Spleen (tissue), 11 donors: ENCODE data around the gene PPP2R1B. TPM values are rescaled to one million over a fixed set of nuclear protein-coding genes. Genes with fewer than 3 reads are reported as not detected.

Experiments used
- DNase-seq: peaks from one replicate; pipeline ENCODE4 v3.0.0-alpha.2; 2020
- H3K27ac ChIP-seq, 8 donors: fragments of 200-600 bp; sonication (generic) in 7 of 8; 1 replicate in 4 of 8; 2 replicates in 4 of 8; pipeline versions ENCODE4 v1.5.0 to v1.8.0; 2016 to 2021; ENCODE audit warnings: inconsistent platforms in 4 of 8, mild to moderate bottlenecking in 4 of 8, moderate library complexity in 1 of 8
- H3K27me3 ChIP-seq, 7 donors: fragments of 200-600 bp; sonication (generic) in 6 of 7; replicated peaks in 1 of 7; 1 replicate in 4 of 7; 2 replicates in 3 of 7; pipeline versions ENCODE4 v1.5.0 to v1.8.0; 2016 to 2021; ENCODE audit warnings: inconsistent platforms in 3 of 7, mild to moderate bottlenecking in 1 of 7
- H3K36me3 ChIP-seq, 6 donors: fragments of 200-600 bp; sonication (generic) in 5 of 6; 1 replicate in 4 of 6; 2 replicates in 2 of 6; pipeline versions ENCODE4 v1.5.0 to v1.8.0; 2016 to 2021; ENCODE audit warnings: inconsistent platforms in 2 of 6
- H3K4me1 ChIP-seq, 6 donors: fragments of 200-600 bp; sonication (generic) in 5 of 6; 1 replicate in 3 of 6; 2 replicates in 3 of 6; pipeline versions ENCODE4 v1.5.0 to v1.8.0; 2016 to 2021; ENCODE audit warnings: inconsistent platforms in 3 of 6
- H3K4me3 ChIP-seq, 8 donors: fragments of 200-600 bp; sonication (generic) in 7 of 8; 1 replicate in 4 of 8; 2 replicates in 4 of 8; pipeline versions ENCODE4 v1.5.0 to v1.8.0; 2016 to 2021; ENCODE audit warnings: inconsistent platforms in 4 of 8, mild to moderate bottlenecking in 4 of 8, moderate library complexity in 2 of 8
- H3K9me3 ChIP-seq, 8 donors: fragments of 200-600 bp; sonication (generic) in 7 of 8; 1 replicate in 4 of 8; 2 replicates in 4 of 8; pipeline versions ENCODE4 v1.5.0 to v1.8.0; 2016 to 2021; ENCODE audit warnings: inconsistent platforms in 4 of 8
- POLR2A ChIP-seq, 3 donors: fragments of 450-650 bp; IDR thresholded peaks; one replicate each; pipeline ENCODE4 v1.5.1; 2017; ENCODE audit warnings: antibody characterized with exemption in 3 of 3, mild to moderate bottlenecking in 1 of 3
- POLR2AphosphoS5 ChIP-seq, 3 donors: sonication (generic); formaldehyde crosslinking; IDR thresholded peaks; one replicate each; pipeline ENCODE4 v1.5.1; 2017; ENCODE audit warnings: antibody characterized with exemption in 3 of 3
- WGBS, 5 donors: extraction: QIAGEN DNeasy Blood & Tissue Kit in 3 of 5; methylation state at CpG; one replicate each; pipeline versions ENCODE4 v1.1.5 to v1.1.7; 2013 to 2018; 5-methylcytosine and 5-hydroxymethylcytosine counted together
- intact Hi-C: fragments of 100-400 bp; cut with DNase I; formaldehyde crosslinking; loops from one replicate; pipeline ENCODE4 v1.15.0; 2023; ENCODE audit warnings: low total_unique reads
- polyA plus RNA-seq, 3 donors: library from polyadenylated mRNA; stranded (reverse); fragments of 200-250 nt; gene quantifications; one replicate each; pipeline ENCODE4 v1.2.1, GENCODE V29; 2013
- total RNA-seq, 7 donors: library from RNA; depleted of rRNA in 3 of 7; stranded (reverse); fragments of >200 nt in 3 of 7; fragmentation: NEBNext Ultra II Directional in 4 of 7; extraction: Animal tissue kit (Norgen Biotek cat#: 25700) in 4 of 7; gene quantifications; one replicate each; pipeline versions ENCODE4 v1.1.0 to v1.2.1, GENCODE V29; 2016 to 2021
- TF ChIP-seq, protein P1 (sequence below), 11 experiments: fragments of 200-600 bp in 7 of 11; fragments of 450-650 bp in 4 of 11; sonication (generic) in 4 of 11; IDR thresholded peaks in 8 of 11; conservative IDR thresholded peaks in 3 of 11; 1 replicate in 7 of 11; 2 replicates in 4 of 11; pipeline versions ENCODE4 v1.4.0 to v1.8.0; 2016 to 2021; ENCODE audit warnings: antibody characterized with exemption in 11 of 11, inconsistent platforms in 4 of 11, mild to moderate bottlenecking in 1 of 11
- donor health status: healthy with polysubstance abuse.
- donor health status: DM: no; HTN: no; CAD: no; lungs with moderate emphysema.
- donor health status: DM: no; HTN: no; CAD: no.
- donor health status: Bipolar disorder and iron deficiency.
- donor health status: healthy.
- donor health status: DM: no; HTN: no; CAD: no.
- donor health status: DM: yes; HTN: yes; CAD: no.

The PPP2R1B gene
- total and polyA plus RNA-seq, 10 donors: 4.0 to 30.3 (median 22.9) TPM

- no peaks in the 10 kb centered on the region for H3K9me3 ChIP-seq
- peaks cover 0 to 59% (median 21%) of the 10 kb centered on the region in 6 donors for H3K4me1 ChIP-seq
- peak; percentile 50 for DNase-seq
- H3K27me3 ChIP-seq: no peaks in the 10 kb centered on the region
- H3K27ac ChIP-seq: peak overlapping the region in 7 of 8 donors; percentile 62 to 85 (median 77)
- H3K36me3 ChIP-seq: peaks cover 0 to 29% (median 0%) of the 10 kb centered on the region in 6 donors
- H3K4me3 ChIP-seq: no peak overlapping the region
- WGBS, 5 donors: 69 to 87% (median 73%) methylated on average over 7 of the region's 7 CpGs
- intact Hi-C loops: no loop called here
- no peak for TF ChIP-seq POLR2A (IDR thresholded peaks at IDR 0.05)
- TF ChIP-seq, protein P1, sequence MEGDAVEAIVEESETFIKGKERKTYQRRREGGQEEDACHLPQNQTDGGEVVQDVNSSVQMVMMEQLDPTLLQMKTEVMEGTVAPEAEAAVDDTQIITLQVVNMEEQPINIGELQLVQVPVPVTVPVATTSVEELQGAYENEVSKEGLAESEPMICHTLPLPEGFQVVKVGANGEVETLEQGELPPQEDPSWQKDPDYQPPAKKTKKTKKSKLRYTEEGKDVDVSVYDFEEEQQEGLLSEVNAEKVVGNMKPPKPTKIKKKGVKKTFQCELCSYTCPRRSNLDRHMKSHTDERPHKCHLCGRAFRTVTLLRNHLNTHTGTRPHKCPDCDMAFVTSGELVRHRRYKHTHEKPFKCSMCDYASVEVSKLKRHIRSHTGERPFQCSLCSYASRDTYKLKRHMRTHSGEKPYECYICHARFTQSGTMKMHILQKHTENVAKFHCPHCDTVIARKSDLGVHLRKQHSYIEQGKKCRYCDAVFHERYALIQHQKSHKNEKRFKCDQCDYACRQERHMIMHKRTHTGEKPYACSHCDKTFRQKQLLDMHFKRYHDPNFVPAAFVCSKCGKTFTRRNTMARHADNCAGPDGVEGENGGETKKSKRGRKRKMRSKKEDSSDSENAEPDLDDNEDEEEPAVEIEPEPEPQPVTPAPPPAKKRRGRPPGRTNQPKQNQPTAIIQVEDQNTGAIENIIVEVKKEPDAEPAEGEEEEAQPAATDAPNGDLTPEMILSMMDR (IDR thresholded peaks at IDR 0.05 in 8 of 11, conservative IDR thresholded peaks at IDR 0.05 in 3 of 11): no peak
- peak in 2 of 3 donors; percentile 2 to 33 for TF ChIP-seq POLR2AphosphoS5 (IDR thresholded peaks at IDR 0.05)
These were observed 33.2 kb downstream of the PPP2R1B start for GRCh38 chr11:111733016-111733415.

GRCh38 chr11:111731821-111732220, 34.4 kb downstream of the PPP2R1B start:
- Histone ChIP-seq H3K4me1 (peaks cover 0 to 47% (median 15%) of the 10 kb centered on the region in 6 donors), H3K27ac (peak overlapping the region in 4 of 8 donors; percentile 77 to 85 (median 81)), H3K27me3 (no peaks in the 10 kb centered on the region), H3K4me3 (no peak overlapping the region), H3K9me3 (no peaks in the 10 kb centered on the region), H3K36me3 (peaks cover 0 to 30% (median 4%) of the 10 kb centered on the region in 6 donors)
- TF ChIP-seq POLR2AphosphoS5 (IDR thresholded peaks at IDR 0.05) (peak in 1 of 3 donors; percentile 8), POLR2A (IDR thresholded peaks at IDR 0.05) (no peak)
- TF ChIP-seq, protein P1 (IDR thresholded peaks at IDR 0.05 in 8 of 11, conservative IDR thresholded peaks at IDR 0.05 in 3 of 11): no peak
- peak; percentile 50 for DNase-seq
- intact Hi-C loops: no loop called here
- WGBS, 5 donors: 89 to 96% (median 95%) methylated on average over 5 of the region's 5 CpGs

GRCh38 chr11:111730871-111731591, 35.2 kb downstream of the PPP2R1B start:
- TF ChIP-seq, protein P1 (IDR thresholded peaks at IDR 0.05 in 8 of 11, conservative IDR thresholded peaks at IDR 0.05 in 3 of 11): no peak
- peak in 2 of 3 donors; percentile 52 to 61 for TF ChIP-seq POLR2AphosphoS5 (IDR thresholded peaks at IDR 0.05)
- 91 to 94% (median 91%) methylated on average over 21 to 22 of the region's 22 CpGs for WGBS, 5 donors
- Histone ChIP-seq H3K4me1 (peaks cover 0 to 44% (median 12%) of the 10 kb centered on the region in 6 donors), H3K27me3 (no peaks in the 10 kb centered on the region), H3K36me3 (peaks cover 0 to 38% (median 12%) of the 10 kb centered on the region in 6 donors), H3K4me3 (no peak overlapping the region), H3K9me3 (no peaks in the 10 kb centered on the region), H3K27ac (peak overlapping the region in 5 of 8 donors; percentile 19 to 85 (median 77))
- intact Hi-C loops: no loop called here
- peak; percentile 68 for DNase-seq

GRCh38 chr11:111729831-111730311, 36.3 kb downstream of the PPP2R1B start:
- DNase-seq: no peak
- H3K27me3 ChIP-seq: no peaks in the 10 kb centered on the region
- TF ChIP-seq POLR2AphosphoS5 (IDR thresholded peaks at IDR 0.05): peak in 1 of 3 donors; percentile 38
- TF ChIP-seq POLR2A (IDR thresholded peaks at IDR 0.05): no peak
- TF ChIP-seq, protein P1 (IDR thresholded peaks at IDR 0.05 in 8 of 11, conservative IDR thresholded peaks at IDR 0.05 in 3 of 11): no peak
- no peaks in the 10 kb centered on the region for H3K9me3 ChIP-seq
- H3K27ac ChIP-seq: peak overlapping the region in 6 of 8 donors; percentile 33 to 59 (median 46)
- 74 to 87% (median 84%) methylated on average over 9 of the region's 9 CpGs for WGBS, 5 donors
- intact Hi-C loops: no loop called here
- peaks cover 0 to 32% (median 3%) of the 10 kb centered on the region in 6 donors for H3K4me1 ChIP-seq
- H3K36me3 ChIP-seq: peaks cover 0 to 50% (median 20%) of the 10 kb centered on the region in 6 donors
- no peak overlapping the region for H3K4me3 ChIP-seq
